ENCODE data around the gene OXLD1.
"Not testable (repeated sequence)": the region's sequence is repeated elsewhere in the genome, so short reads cannot be mapped to it uniquely, and the experiment has no call there.

OXLD1 gene

DNA sequence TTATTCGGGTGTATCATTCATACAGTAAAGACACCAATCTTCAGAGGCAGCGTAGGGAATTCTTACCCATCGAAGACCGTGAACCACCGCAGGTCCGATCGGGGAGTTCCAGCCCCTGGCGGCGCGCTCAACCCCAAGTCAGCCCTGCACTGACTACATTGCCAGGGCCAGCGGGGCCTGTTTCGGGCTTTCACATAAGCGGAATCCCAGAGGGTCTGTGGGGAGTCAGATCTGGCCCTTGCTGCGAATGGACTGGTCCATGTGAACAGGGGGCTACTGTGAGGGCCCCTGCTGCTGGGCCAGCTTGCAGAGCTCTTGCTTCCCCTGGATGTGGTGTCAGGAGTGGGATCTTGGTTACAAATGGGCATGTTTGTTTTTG is 17.7 kb downstream of the OXLD1 start:
- no peak for DNase-seq

GRCh38 chr17:81648013-81648706 is 18.2 kb downstream of the OXLD1 start:
- no peak for DNase-seq

DNA sequence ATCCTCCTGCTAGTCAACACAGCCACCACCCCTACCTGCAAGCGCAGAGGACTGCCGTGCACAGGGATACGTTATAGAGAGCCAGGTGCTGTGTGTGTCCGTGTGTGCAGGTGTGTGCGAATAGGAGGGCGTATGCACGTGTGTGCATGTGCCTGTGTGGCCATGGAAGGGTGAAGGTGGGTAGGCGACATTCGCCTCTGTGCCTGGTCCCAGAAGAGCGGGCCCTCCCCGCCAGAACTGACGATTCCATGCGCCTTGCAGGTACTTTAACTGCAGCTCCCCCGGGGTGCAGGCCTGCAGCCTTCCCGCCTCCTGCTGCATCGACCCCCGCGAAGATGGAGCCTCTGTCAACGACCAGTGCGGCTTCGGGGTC is 18.8 kb downstream of the OXLD1 start:
- no peak for DNase-seq

DNA sequence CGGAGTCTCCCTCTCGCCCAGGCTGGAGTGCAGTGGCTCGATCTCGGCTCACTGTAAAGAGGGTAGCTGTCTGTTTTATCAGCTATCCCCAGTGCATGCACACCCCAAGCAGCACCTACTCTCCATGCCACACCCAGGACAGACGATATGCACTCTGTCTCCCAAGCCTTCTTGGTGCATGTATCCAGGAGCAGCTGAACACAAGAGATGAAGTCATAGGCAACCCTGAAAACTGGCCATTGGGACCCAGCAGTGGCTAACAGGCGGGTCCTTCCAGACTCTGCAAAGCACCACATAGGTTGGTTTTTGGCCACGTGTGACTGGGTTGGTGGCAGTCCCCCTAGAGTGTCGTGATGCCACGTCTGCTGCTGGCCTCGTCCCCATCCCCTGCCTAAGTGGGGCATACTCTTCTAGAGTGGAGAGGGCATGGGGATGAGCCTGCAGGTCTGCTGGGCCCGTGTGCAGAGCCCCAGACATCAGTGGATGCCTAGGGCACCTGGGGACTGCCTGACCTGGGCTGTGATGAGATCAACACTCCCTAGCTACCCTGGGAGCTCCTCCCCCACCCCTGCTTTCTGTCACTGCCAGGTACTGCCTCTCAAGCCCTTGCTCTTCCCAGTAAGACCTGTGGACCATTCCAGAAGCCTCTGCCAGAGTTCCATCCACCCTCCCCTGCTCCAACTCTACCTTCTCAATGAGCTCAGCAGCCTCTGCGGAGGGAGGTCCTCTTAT is 19.4 kb downstream of the OXLD1 start:
- DNase-seq, result no peak

- no peak for DNase-seq
Observed at GRCh38 chr17:81644976-81645952, 21.1 kb downstream of the OXLD1 start.

GRCh38 chr17:81644496-81644895 is 21.9 kb downstream of the OXLD1 start:
- DNase-seq, result no peak

GRCh38 chr17:81641825-81642489 is 24.4 kb downstream of the OXLD1 start:
- DNase-seq, result no peak

DNA sequence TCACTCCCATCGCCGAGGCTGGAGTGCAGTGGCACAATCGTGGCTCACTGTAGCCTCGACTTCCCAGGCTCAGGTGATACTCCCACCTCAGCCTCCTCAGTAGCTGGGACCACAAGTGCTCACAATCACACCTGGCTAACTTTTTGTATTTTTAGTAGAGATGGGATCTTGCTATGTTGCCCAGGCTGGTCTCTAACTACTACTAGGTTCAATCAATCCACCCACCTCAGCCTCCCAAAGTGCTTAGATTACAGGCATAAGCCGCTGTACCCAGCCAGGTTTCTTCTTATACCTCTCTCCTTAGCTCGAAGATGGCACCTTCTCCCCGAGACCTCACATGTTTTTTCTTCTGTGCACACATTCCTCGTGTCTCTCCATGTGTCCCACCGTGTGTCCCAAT is 26.4 kb downstream of the OXLD1 start:
- no peak for DNase-seq

GRCh38 chr17:81638683-81639082 is 27.7 kb downstream of the OXLD1 start:
- DNase-seq, result no peak

DNA sequence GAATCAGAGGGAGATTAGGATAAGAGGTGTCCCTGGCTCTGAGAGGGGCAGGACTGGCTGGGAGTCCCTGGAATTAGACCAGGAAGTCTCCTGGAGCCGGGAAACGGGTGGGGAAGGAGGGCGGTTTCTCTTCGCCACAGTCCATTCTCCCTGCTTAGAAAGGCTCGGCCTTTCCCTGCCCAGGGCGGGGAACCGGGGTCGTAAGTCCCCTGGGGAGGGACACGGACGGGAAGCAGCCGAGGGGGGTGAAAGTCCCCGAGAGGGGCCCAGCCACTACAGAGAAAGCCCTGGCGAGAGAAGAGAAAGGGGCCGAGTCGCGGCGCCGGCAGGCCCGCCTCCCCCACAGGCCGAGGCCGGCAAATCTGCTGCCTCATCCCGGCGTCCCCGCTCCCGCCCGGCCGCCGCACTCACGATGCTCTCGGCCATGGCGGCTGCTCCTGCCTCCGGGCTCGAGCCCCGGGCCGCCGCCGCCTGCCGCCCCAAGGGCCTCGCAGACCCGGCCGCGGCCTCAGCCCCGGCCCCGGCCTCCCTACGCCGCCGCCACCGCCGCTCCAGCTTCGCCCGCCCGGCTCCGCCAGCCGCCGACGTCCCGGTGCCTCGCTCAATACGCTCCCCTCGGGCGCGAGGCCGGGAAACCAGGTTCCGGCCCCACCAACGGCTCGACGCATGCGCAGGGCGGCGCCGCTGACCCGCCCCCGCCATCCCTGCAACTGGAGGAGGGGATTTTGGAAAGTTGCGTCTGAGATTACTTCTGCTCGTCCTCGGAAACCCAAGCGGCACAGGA is 29.7 kb downstream of the OXLD1 start, which contains the start of the genes NPLOC4 and TSPAN10:
NPLOC4 (minus strand) TSS at position 608 of the 784 bp plus-strand sequence; CDS start at position 426, 182 bp downstream.
TSPAN10 (plus strand) TSS at position 692 of the 784 bp plus-strand sequence. CDS start 5,217 bp downstream, outside the sequence.
- DNase-seq, result peak; percentile 74

DNA sequence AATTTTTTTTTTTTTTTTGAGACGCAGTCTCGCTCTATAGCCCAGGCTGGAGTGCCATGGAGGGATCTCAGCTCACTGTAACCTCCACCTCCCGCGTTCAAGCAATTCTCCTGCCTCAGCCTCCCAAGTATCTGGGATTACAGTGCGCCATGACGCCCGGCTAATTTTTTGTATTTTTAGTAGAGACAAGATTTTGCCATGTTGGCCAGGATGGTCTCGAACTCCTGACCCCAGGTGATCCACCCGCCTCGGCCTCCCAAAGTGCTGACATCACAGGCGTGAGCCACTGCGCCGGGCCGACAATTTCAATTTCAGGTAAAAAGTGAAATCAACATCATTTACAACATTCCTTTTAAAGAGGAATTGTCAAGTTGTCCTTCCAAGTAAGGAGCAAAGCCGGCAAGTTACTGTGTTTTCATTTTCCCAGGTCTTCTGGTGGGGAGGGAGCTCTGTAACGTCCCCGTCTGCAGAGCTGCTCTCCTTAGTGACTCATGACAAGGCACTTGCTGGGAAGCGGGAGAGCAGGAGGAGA is 30.4 kb downstream of the OXLD1 start:
- no peak for DNase-seq

DNA sequence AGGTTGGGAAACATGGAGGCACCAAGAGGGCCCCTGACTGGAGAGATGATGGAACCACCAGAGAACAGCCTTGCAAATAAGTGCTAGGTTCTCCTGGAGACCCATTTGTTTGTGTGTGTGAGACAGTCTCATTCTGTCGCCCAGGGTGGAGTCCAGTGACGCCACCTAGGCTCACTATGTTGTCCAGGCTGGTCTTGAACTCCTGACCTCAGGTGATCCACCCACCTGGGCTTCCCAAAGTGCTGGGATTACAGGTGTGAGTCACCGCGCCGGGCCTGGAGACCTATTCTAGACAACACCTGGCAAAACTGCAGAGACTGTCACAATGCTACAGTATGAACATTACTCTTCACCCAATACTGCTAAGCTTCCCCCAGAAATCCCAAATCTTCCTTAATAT is 31.0 kb downstream of the OXLD1 start:
- DNase-seq, result no peak

- no peak for DNase-seq
Observed at GRCh38 chr17:81631482-81631881, 34.9 kb downstream of the OXLD1 start.

DNA sequence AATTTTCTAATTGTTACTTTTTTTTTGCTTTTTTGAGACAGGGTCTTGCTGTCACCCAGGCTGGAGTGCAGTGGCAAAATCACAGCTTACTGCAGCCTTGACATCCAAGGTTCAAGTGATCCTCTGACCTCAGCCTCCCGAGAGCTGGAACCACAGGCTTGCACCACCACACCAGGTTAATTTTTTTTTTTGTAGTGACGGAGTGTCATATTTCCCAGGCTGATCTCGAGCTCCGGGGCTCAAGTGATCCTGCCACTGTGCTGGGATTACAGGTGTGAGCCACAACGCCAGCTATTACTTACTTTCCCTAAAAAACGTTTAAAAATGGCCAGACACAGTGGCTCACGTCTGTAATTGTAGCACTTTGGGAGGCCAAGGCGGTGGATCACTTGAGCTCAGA is 36.1 kb downstream of the OXLD1 start:
- DNase-seq, result no peak

DNA sequence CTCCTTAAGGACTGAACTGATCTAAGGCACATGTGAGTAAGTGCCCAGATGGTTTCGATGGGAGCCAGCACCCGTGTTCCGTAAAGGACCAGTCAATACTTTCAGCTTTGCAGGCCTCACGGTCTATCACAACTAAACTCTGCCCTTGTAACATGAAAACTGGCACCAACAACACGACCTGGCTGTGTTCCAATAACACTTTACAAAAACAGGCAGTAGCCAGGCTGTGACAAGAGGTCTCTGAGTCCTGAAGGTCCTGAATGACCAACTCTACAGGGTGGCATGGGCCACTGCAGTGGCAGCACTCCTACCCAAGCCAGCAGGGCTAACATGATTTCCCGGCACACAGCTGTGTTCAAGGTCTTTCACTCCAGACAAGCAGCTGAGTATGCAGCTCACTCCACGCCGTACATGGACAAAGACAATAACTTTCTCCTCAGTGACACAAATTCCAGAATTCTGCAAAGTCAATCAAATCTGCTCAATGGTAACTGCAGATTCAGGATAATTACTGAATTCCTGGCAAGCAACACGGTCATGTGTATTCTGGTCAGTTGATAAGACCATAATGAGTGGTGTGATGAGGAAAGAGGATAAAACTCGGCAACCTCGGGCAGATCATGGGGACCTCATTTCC is 44.8 kb downstream of the OXLD1 start:
- no peak for DNase-seq

DNA sequence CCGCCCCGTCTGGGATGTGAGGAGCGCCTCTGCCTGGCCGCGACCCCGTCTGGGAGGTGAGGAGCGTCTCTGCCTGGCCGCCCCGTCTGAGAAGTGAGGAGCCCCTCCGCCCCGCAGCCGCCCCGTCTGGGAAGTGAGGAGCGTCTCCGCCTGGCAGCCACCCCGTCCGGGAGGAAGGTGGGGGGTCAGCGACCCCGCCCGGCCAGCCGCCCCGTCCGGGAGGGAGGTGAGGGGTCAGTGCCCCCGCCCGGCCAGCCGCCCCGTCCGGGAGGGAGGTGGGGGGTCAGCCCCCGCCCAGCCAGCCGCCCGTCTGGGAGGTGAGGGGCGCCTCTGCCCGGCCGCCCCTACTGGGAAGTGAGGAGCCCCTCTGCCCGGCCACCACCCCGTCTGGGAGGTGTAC is 48.1 kb downstream of the OXLD1 start:
- not testable (repeated sequence) for DNase-seq

DNA sequence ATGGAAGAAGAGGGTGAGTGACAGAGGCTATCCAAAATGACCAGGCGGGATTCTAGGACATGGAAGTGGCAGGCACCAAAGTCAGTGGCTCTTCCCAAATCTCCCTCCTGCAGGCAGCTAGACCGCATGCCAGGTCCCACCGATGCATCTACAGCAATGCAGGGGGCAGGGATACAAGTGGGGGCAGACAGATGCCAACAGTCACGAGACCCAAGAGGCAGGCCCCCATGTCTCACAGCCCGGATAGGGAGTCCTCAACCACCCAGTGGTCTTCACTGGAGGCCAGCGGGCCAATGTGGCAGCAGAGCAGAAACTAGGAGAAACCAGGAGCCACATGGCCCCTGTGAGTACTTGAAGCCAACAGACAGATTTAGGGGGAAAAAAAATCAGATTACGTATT is 49.5 kb downstream of the OXLD1 start:
- DNase-seq, result no peak

- no peak for DNase-seq
Observed at GRCh38 chr17:81615401-81615930, 50.9 kb downstream of the OXLD1 start.

Measured in T-helper 9 cell (primary cell).